Ovary (tissue), 9 donors: ENCODE measurements around the gene POU2AF3. TPM values are rescaled to one million over a fixed set of nuclear protein-coding genes. Genes with fewer than 3 reads are reported as not detected.

ENCODE experiments used
- DNase-seq, 5 donors: peaks; one replicate each; pipeline ENCODE4 v3.0.0-alpha.2; 2019 to 2020
- H3K27ac ChIP-seq, 2 donors: fragments of 200-600 bp; one replicate each; pipeline versions ENCODE4 v1.5.1 to v1.8.0; 2019 to 2022
- H3K27me3 ChIP-seq: fragments of 200-600 bp; one replicate; pipeline ENCODE4 v1.8.0; 2022
- H3K36me3 ChIP-seq: fragments of 200-600 bp; sonication (generic); one replicate; pipeline ENCODE4 v1.5.1; 2019
- H3K4me1 ChIP-seq: one replicate; pipeline ENCODE4 v1.8.1; 2013; ENCODE audit warnings: mild to moderate bottlenecking, moderate library complexity; ENCODE audit not compliant: insufficient read depth
- H3K4me3 ChIP-seq: fragments of 200-600 bp; sonication (generic); one replicate; pipeline ENCODE4 v1.5.1; 2017
- H3K9me3 ChIP-seq, 2 donors: fragments of 200-600 bp in 1 of 2; sonication (generic) in 1 of 2; one replicate each; pipeline versions ENCODE4 v1.5.1 to v1.8.1; 2013 to 2019; ENCODE audit warnings: mild to moderate bottlenecking in 1 of 2, moderate library complexity in 1 of 2
- CTCF ChIP-seq, 3 donors: fragments of 450-650 bp in 2 of 3; fragments of 200-600 bp in 1 of 3; IDR thresholded peaks; one replicate each; pipeline versions ENCODE4 v1.5.1 to v1.8.0; 2016 to 2022; ENCODE audit warnings: antibody characterized with exemption in 3 of 3, mild to moderate bottlenecking in 1 of 3
- EP300 ChIP-seq: sonication (generic); formaldehyde crosslinking; IDR thresholded peaks from one replicate; pipeline ENCODE4 v1.6.1; 2017; ENCODE audit warnings: antibody characterized with exemption
- POLR2A ChIP-seq: fragments of 450-650 bp; IDR thresholded peaks from one replicate; pipeline ENCODE4 v1.6.1; 2017; ENCODE audit warnings: antibody characterized with exemption, mild to moderate bottlenecking, moderate library complexity
- WGBS, 3 donors: extraction: QIAGEN DNeasy Blood & Tissue Kit in 1 of 3; methylation state at CpG; one replicate each; pipeline versions ENCODE4 v1.1.5 to v1.1.7; 2013 to 2017; 5-methylcytosine and 5-hydroxymethylcytosine counted together
- intact Hi-C, 4 donors: fragments of 100-400 bp; cut with DNase I; formaldehyde crosslinking; loops; one replicate each; pipeline versions ENCODE4 v1.11.0 to v1.15.1; 2022 to 2023
- polyA plus RNA-seq, 2 donors: library from polyadenylated mRNA; stranded (reverse); fragments of 200-250 nt in 1 of 2; fragments of 350-450 nt in 1 of 2; fragmentation: Illumina TruSeq in 1 of 2; extraction: RNeasy Lipid Tissue Mini Kit (QIAGEN cat#74804) in 1 of 2; gene quantifications; one replicate each; pipeline ENCODE4 v1.2.3, GENCODE V29; 2013 to 2014
- total RNA-seq, 7 donors: library from RNA; depleted of rRNA in 2 of 7; stranded (reverse); fragments of >200 nt in 2 of 7; fragmentation: NEBNext Ultra II Directional in 3 of 7; extraction: Animal tissue kit (Norgen Biotek cat#: 25700) in 3 of 7; gene quantifications; one replicate each; pipeline versions ENCODE4 v1.1.0 to v1.2.4, GENCODE V29; 2016 to 2023
- donor health status: DM: no; HTN: no; CAD: no; lungs with moderate emphysema.
- donor health status: DM: no; HTN: no; CAD: no.
- donor health status: Bipolar disorder and iron deficiency.
- donor health status: DM: yes; HTN: yes; CAD: no.
- donor health status: DM: no; HTN: no; CAD: no.
- donor health status: DM: yes; HTN: yes; CAD: no.

POU2AF3 gene
- total and polyA plus RNA-seq, 9 donors, result 2.1 to 11.8 (median 7.4) TPM

GRCh38 chr11:111330234-111330893 is 32.0 kb downstream of the POU2AF3 start:
- no peaks in the 10 kb centered on the region for H3K9me3 ChIP-seq
- peaks cover 30% of the 10 kb centered on the region for H3K4me1 ChIP-seq
- intact Hi-C loops, result no loop called here
- H3K27me3 ChIP-seq, result no peaks in the 10 kb centered on the region
- peak overlapping the region; percentile 2 to 77 for H3K27ac ChIP-seq
- no peak for TF ChIP-seq POLR2A
- no peak for TF ChIP-seq EP300
- TF ChIP-seq CTCF (IDR thresholded peaks at IDR 0.05), result no peak
- no peak overlapping the region for H3K4me3 ChIP-seq
- H3K36me3 ChIP-seq, result no peaks in the 10 kb centered on the region
- 89 to 96% (median 94%) methylated on average over 2 of the region's 2 CpGs for WGBS, 3 donors
- no peak for DNase-seq

GRCh38 chr11:111331711-111332479 is 33.5 kb downstream of the POU2AF3 start:
- intact Hi-C loops, result no loop called here
- Histone ChIP-seq H3K4me1 (peaks cover 33% of the 10 kb centered on the region), H3K27ac (peak overlapping the region in 1 of 2 donors; percentile 77), H3K36me3 (no peaks in the 10 kb centered on the region), H3K9me3 (no peaks in the 10 kb centered on the region), H3K4me3 (no peak overlapping the region), H3K27me3 (no peaks in the 10 kb centered on the region)
- 32 to 37% (median 35%) methylated on average over 4 of the region's 4 CpGs for WGBS, 3 donors
- peak in 2 of 5 donors; percentile 49 to 57 for DNase-seq
- no peak for TF ChIP-seq POLR2A
- no peak for TF ChIP-seq CTCF (IDR thresholded peaks at IDR 0.05)
- no peak for TF ChIP-seq EP300

GRCh38 chr11:111334532-111335502 is 36.5 kb downstream of the POU2AF3 start:
- 70 to 73% (median 73%) methylated on average over 9 of the region's 9 CpGs for WGBS, 3 donors

More at GRCh38 chr11:111334532-111335502, 36.5 kb downstream of the POU2AF3 start:
- H3K4me3 ChIP-seq, result no peak overlapping the region
- TF ChIP-seq POLR2A, result no peak
- no peak for TF ChIP-seq EP300
- TF ChIP-seq CTCF (IDR thresholded peaks at IDR 0.05), result no peak
- no peaks in the 10 kb centered on the region for H3K27me3 ChIP-seq
- H3K36me3 ChIP-seq, result no peaks in the 10 kb centered on the region
- H3K9me3 ChIP-seq, result no peaks in the 10 kb centered on the region
- intact Hi-C loops, result no loop called here
- peaks cover 29% of the 10 kb centered on the region for H3K4me1 ChIP-seq
- no peak for DNase-seq
- no peak overlapping the region for H3K27ac ChIP-seq
